Esophagus muscularis mucosa (tissue), 4 donors: ENCODE measurements around the gene SPARC.

Experiments used
- EP300 ChIP-seq: sonication (generic); formaldehyde crosslinking; IDR thresholded peaks from one replicate; pipeline ENCODE4 v1.6.1; 2017; ENCODE audit warnings: antibody characterized with exemption
- POLR2A ChIP-seq: fragments of 450-650 bp; IDR thresholded peaks from one replicate; pipeline ENCODE4 v1.6.1; 2017; ENCODE audit warnings: antibody characterized with exemption, moderate library complexity, mild to moderate bottlenecking, low read depth
- POLR2AphosphoS5 ChIP-seq, 2 donors: sonication (generic); formaldehyde crosslinking; IDR thresholded peaks; one replicate each; pipeline ENCODE4 v1.6.1; 2017; ENCODE audit warnings: antibody characterized with exemption in 2 of 2
- TF ChIP-seq, protein P1 (sequence below), 3 experiments: fragments of 200-600 bp in 2 of 3; fragments of 450-650 bp in 1 of 3; sonication (generic) in 2 of 3; IDR thresholded peaks; one replicate each; pipeline ENCODE4 v1.5.1; 2017 to 2019; ENCODE audit warnings: antibody characterized with exemption in 3 of 3, mild to moderate bottlenecking in 2 of 3, moderate library complexity in 1 of 3

DNA sequence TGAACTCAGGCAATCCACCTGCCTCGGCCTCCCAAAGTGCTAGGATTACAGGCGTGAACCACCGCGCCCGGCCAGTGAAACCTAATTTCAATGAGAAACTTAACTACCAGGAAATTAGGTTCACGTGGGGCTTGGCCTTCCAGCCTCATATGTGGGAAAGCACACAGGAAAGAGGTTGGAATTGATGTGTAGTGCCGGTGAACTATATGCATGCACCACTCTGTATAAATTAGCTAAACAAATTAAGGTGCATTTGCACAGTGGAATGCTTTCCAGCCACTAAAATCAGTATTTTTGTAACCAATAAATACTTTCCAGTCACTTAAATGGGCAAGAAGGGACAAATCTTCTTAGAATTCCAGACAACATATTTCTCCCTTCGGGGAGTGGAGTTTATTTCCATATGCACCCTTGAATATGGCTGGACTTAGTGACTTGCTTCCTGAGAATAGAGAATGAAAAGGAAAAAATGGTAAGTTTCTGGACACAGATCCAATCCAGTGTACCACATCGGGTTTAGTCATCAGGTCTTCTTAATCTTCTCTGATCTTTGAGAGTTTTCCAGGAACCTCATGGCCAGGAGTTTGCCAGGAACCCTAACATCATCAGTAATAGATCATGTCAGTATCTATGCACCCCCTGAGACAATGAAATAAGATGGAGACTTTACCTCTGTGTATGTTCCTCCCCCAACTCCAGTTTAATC is 46.8 kb upstream of the SPARC start:
- TF ChIP-seq, protein P1, sequence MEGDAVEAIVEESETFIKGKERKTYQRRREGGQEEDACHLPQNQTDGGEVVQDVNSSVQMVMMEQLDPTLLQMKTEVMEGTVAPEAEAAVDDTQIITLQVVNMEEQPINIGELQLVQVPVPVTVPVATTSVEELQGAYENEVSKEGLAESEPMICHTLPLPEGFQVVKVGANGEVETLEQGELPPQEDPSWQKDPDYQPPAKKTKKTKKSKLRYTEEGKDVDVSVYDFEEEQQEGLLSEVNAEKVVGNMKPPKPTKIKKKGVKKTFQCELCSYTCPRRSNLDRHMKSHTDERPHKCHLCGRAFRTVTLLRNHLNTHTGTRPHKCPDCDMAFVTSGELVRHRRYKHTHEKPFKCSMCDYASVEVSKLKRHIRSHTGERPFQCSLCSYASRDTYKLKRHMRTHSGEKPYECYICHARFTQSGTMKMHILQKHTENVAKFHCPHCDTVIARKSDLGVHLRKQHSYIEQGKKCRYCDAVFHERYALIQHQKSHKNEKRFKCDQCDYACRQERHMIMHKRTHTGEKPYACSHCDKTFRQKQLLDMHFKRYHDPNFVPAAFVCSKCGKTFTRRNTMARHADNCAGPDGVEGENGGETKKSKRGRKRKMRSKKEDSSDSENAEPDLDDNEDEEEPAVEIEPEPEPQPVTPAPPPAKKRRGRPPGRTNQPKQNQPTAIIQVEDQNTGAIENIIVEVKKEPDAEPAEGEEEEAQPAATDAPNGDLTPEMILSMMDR (IDR thresholded peaks at IDR 0.05) = no peak
- TF ChIP-seq POLR2A = no peak
- TF ChIP-seq EP300 = no peak
- no peak for TF ChIP-seq POLR2AphosphoS5 (IDR thresholded peaks at IDR 0.05)
